CD14-positive monocyte (primary cell): ENCODE data around the gene CDK5RAP2. TPM values are rescaled to one million over a fixed set of nuclear protein-coding genes. Genes with fewer than 3 reads are reported as not detected.
"Not testable (repeated sequence)": the region's sequence is repeated elsewhere in the genome, so short reads cannot be mapped to it uniquely, and the experiment has no call there.

Experiments
- DNase-seq, 3 donors: peaks; one replicate each; pipeline ENCODE4 v3.0.0-alpha.2; 2011 to 2022
- H2AFZ ChIP-seq: 2 replicates; pipeline ENCODE4 v1.6.0; 2012; ENCODE audit warnings: mild to moderate bottlenecking, low read depth, low read length, inconsistent platforms; ENCODE audit not compliant: insufficient read depth, poor library complexity, severe bottlenecking
- H3K27ac ChIP-seq, 2 donors: 1 replicate in 1 of 2; 2 replicates in 1 of 2; pipeline ENCODE4 v1.5.1; 2012 to 2013; ENCODE audit warnings: low read length in 2 of 2, control low read depth in 1 of 2, inconsistent platforms in 1 of 2, low read depth in 1 of 2, mild to moderate bottlenecking in 1 of 2
- H3K27me3 ChIP-seq, 2 donors: one replicate each; pipeline versions ENCODE4 v1.6.0 to v1.6.1; 2011 to 2013; ENCODE audit warnings: low read length in 2 of 2; ENCODE audit not compliant: control insufficient read depth in 2 of 2, insufficient read depth in 2 of 2
- H3K36me3 ChIP-seq, 2 donors: replicated peaks in 1 of 2; 1 replicate in 1 of 2; 2 replicates in 1 of 2; pipeline versions ENCODE4 v1.5.1 to v1.6.1; 2012 to 2013; ENCODE audit warnings: low read length in 2 of 2, control low read depth in 1 of 2, inconsistent platforms in 1 of 2, mild to moderate bottlenecking in 1 of 2; ENCODE audit not compliant: insufficient read depth in 2 of 2, control insufficient read depth in 1 of 2
- H3K4me1 ChIP-seq, 2 donors: 1 replicate in 1 of 2; 2 replicates in 1 of 2; pipeline versions ENCODE4 v1.5.1 to v1.6.1; 2012 to 2013; ENCODE audit warnings: low read length in 2 of 2, control low read depth in 1 of 2, inconsistent platforms in 1 of 2, mild to moderate bottlenecking in 1 of 2, moderate library complexity in 1 of 2; ENCODE audit not compliant: insufficient read depth in 2 of 2, control insufficient read depth in 1 of 2
- H3K4me2 ChIP-seq: replicated peaks from 2 replicates; pipeline ENCODE3; 2012; ENCODE audit warnings: low read length, moderate library complexity, mild to moderate bottlenecking; ENCODE audit not compliant: poor library complexity, severe bottlenecking; ENCODE audit errors: extremely low read depth
- H3K4me3 ChIP-seq, 3 experiments: fragments of 200-600 bp in 1 of 3; sonication (generic) in 1 of 3; replicated peaks in 1 of 3; 1 replicate in 2 of 3; 2 replicates in 1 of 3; pipeline ENCODE4 v1.5.1; 2011 to 2013; ENCODE audit warnings: low read length in 3 of 3, mild to moderate bottlenecking in 3 of 3, control low read depth in 2 of 3, low read depth in 2 of 3, inconsistent platforms in 1 of 3, moderate library complexity in 1 of 3
- H3K79me2 ChIP-seq: 2 replicates; pipeline ENCODE4 v1.6.0; 2012; ENCODE audit warnings: mild to moderate bottlenecking, control low read depth, inconsistent platforms, low read length, moderate library complexity; ENCODE audit not compliant: insufficient read depth
- H3K9ac ChIP-seq: 2 replicates; pipeline ENCODE4 v1.6.0; 2017; ENCODE audit warnings: low read length, mild to moderate bottlenecking; ENCODE audit not compliant: insufficient read depth, poor library complexity, severe bottlenecking
- H3K9me3 ChIP-seq, 2 donors: replicated peaks in 1 of 2; 1 replicate in 1 of 2; 2 replicates in 1 of 2; pipeline versions ENCODE4 v1.5.1 to v1.6.1; 2012 to 2013; ENCODE audit warnings: low read length in 2 of 2, control low read depth in 1 of 2; ENCODE audit not compliant: control insufficient read depth in 1 of 2, insufficient read depth in 1 of 2
- H4K20me1 ChIP-seq: 2 replicates; pipeline ENCODE4 v1.6.0; 2012; ENCODE audit warnings: mild to moderate bottlenecking, low read length, control low read depth, moderate library complexity; ENCODE audit not compliant: insufficient read depth
- H3K27ac Mint-ChIP-seq, 7 donors: one replicate each; pipeline ENCODE4 v1.8.0; 2020; ENCODE audit warnings: mild to moderate bottlenecking in 7 of 7, mixed read lengths in 7 of 7, moderate library complexity in 6 of 7, inconsistent platforms in 2 of 7
- H3K27me3 Mint-ChIP-seq, 3 donors: one replicate each; pipeline ENCODE4 v1.8.0; 2021 to 2022; ENCODE audit warnings: low read depth in 3 of 3, mild to moderate bottlenecking in 3 of 3, mixed read lengths in 3 of 3, moderate library complexity in 3 of 3, inconsistent platforms in 1 of 3
- H3K36me3 Mint-ChIP-seq, 2 donors: one replicate each; pipeline ENCODE4 v1.8.0; 2020; ENCODE audit warnings: mixed read lengths in 2 of 2, inconsistent platforms in 1 of 2, mild to moderate bottlenecking in 1 of 2
- H3K4me1 Mint-ChIP-seq: one replicate; pipeline ENCODE4 v1.8.0; 2020; ENCODE audit warnings: mild to moderate bottlenecking, mixed read lengths
- H3K4me3 Mint-ChIP-seq, 2 donors: one replicate each; pipeline ENCODE4 v1.8.0; 2020; ENCODE audit warnings: mild to moderate bottlenecking in 2 of 2, mixed read lengths in 2 of 2, moderate library complexity in 1 of 2
- H3K9me3 Mint-ChIP-seq, 7 donors: one replicate each; pipeline ENCODE4 v1.8.0; 2020 to 2022; ENCODE audit warnings: mixed read lengths in 7 of 7, mild to moderate bottlenecking in 6 of 7, moderate library complexity in 6 of 7, inconsistent platforms in 2 of 7
- WGBS: methylation state at CpG from one replicate; pipeline ENCODE4 v1.1.5; 2013; ENCODE audit warnings: missing lambda C conversion rate; ENCODE audit not compliant: insufficient coverage; 5-methylcytosine and 5-hydroxymethylcytosine counted together
- intact Hi-C, 2 donors: fragments of 100-400 bp; cut with micrococcal nuclease; formaldehyde crosslinking; loops; one replicate each; pipeline versions ENCODE4 v1.15.0 to v1.15.1; 2023
- polyA plus RNA-seq, 3 donors: library from polyadenylated mRNA; depleted of rRNA in 1 of 3; unstranded in 2 of 3; stranded (reverse) in 1 of 3; fragments of 300-500 nt in 2 of 3; fragments of >200 nt in 1 of 3; fragmentation: Illumina TruSeq in 2 of 3; gene quantifications; 1 replicate in 2 of 3; 2 replicates in 1 of 3; pipeline ENCODE4 v1.2.3, GENCODE V29; 2012 to 2021
- TF ChIP-seq, protein P1 (sequence below): fragments of 200-600 bp; IDR thresholded peaks from one replicate; pipeline ENCODE4 v1.8.0; 2022; ENCODE audit warnings: antibody characterized with exemption, mild to moderate bottlenecking

Gene CDK5RAP2
- polyA plus RNA-seq, 3 donors = 2.0 to 13.7 (median 6.1) TPM

DNA sequence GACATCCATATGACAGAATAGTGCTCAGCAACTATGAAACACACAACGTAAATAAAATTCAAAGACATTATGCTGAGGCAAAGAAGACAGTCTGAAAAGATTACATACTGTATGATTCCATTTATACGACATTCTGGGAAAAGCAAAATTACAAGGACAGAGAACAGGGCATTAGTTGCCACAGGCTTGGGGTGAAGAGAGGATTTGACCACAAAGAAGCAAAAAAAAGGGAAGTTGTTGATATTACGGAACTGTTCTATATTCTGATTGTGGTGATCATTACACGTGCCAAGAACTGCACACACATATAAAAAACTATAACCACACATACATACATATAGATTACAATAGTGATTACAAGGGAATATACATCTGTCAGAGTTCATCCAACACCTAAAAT, 24.1 kb downstream of the CDK5RAP2 start:
- Histone ChIP-seq H3K79me2 (peaks cover 10% of the 10 kb centered on the region), H3K27me3 (no peaks in the 10 kb centered on the region), H3K4me1 (peaks cover 14 to 15% of the 10 kb centered on the region in 2 donors), H3K4me3 (peak overlapping the region in 1 of 3 experiments; percentile 11), H3K4me2 (peak overlapping the region; percentile 46), H3K9me3 (no peaks in the 10 kb centered on the region), H2AFZ (no peak overlapping the region), H3K36me3 (peaks cover 8 to 30% of the 10 kb centered on the region in 2 donors), H4K20me1 (peaks cover 9% of the 10 kb centered on the region), H3K9ac (no peak overlapping the region), H3K27ac (no peak overlapping the region)
- H3K27ac Mint-ChIP-seq = no peak overlapping the region
- no CpG with 5 or more reads among the region's 4 CpGs for WGBS
- H3K4me3 Mint-ChIP-seq = peak overlapping the region in 1 of 2 donors; percentile 70
- intact Hi-C loops = no loop called here
- H3K4me1 Mint-ChIP-seq = peaks cover 8% of the 10 kb centered on the region
- peaks cover 2 to 5% (median 3%) of the 10 kb centered on the region in 3 donors for H3K27me3 Mint-ChIP-seq
- peaks cover 51 to 59% of the 10 kb centered on the region in 2 donors for H3K36me3 Mint-ChIP-seq
- H3K9me3 Mint-ChIP-seq = peaks cover 0 to 2% (median 0%) of the 10 kb centered on the region in 7 donors
- DNase-seq = peak; percentile 49 to 77 (median 57)
- TF ChIP-seq, protein P1, sequence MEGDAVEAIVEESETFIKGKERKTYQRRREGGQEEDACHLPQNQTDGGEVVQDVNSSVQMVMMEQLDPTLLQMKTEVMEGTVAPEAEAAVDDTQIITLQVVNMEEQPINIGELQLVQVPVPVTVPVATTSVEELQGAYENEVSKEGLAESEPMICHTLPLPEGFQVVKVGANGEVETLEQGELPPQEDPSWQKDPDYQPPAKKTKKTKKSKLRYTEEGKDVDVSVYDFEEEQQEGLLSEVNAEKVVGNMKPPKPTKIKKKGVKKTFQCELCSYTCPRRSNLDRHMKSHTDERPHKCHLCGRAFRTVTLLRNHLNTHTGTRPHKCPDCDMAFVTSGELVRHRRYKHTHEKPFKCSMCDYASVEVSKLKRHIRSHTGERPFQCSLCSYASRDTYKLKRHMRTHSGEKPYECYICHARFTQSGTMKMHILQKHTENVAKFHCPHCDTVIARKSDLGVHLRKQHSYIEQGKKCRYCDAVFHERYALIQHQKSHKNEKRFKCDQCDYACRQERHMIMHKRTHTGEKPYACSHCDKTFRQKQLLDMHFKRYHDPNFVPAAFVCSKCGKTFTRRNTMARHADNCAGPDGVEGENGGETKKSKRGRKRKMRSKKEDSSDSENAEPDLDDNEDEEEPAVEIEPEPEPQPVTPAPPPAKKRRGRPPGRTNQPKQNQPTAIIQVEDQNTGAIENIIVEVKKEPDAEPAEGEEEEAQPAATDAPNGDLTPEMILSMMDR = no peak

DNA sequence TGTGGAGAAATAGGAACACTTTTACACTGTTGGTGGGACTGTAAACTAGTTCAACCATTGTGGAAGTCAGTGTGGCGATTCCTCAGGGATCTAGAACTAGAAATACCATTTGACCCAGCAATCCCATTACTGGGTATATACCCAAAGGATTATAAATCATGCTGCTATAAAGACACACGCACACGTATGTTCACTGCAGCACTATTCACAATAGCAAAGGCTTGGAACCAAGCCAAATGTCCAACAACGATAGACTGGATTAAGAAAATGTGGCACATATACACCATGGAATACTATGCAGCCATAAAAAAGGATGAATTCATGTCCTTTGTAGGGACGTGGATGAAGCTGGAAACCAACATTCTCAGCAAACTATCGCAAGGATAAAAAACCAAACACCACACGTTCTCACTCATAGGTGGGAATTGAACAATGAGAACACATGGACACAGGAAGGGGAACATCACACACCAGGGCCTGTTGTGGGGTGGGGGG, 27.7 kb downstream of the CDK5RAP2 start:
- intact Hi-C loops, H3K4me1 Mint-ChIP-seq, H3K27ac ChIP-seq, H3K27me3 Mint-ChIP-seq, H3K4me3 ChIP-seq, H3K27ac Mint-ChIP-seq, H3K9ac ChIP-seq, H3K4me3 Mint-ChIP-seq, H3K4me2 ChIP-seq, H3K79me2 ChIP-seq, H2AFZ ChIP-seq, H3K27me3 ChIP-seq, H4K20me1 ChIP-seq, DNase-seq, H3K9me3 ChIP-seq, H3K9me3 Mint-ChIP-seq: not testable (repeated sequence)
- peaks cover 14 to 15% of the 10 kb centered on the region in 2 donors for H3K4me1 ChIP-seq
- H3K36me3 ChIP-seq = peaks cover 31 to 42% of the 10 kb centered on the region in 2 donors
- H3K36me3 Mint-ChIP-seq = peaks cover 68 to 70% of the 10 kb centered on the region in 2 donors
- WGBS = no CpG with 5 or more reads among the region's 7 CpGs
